GM13976 (cell line): ENCODE measurements around the gene FBXW7.

Experiments used
- DNase-seq: peaks from one replicate; pipeline ENCODE4 v3.0.0; 2012; ENCODE audit warnings: low spot score
- in situ Hi-C: fragments of 300-500 bp; cut with MboI; formaldehyde crosslinking; loops from one replicate; pipeline ENCODE4 v1.12.0; 2022; ENCODE audit warnings: low sequenced_read_pairs, mixed read lengths, inconsistent platforms; ENCODE audit not compliant: unreplicated experiment
- TF ChIP-seq, protein P1 (sequence below): IDR thresholded peaks from 2 replicates; pipeline ENCODE4 v1.5.1; 2012; ENCODE audit warnings: borderline replicate concordance, mild to moderate bottlenecking; ENCODE audit not compliant: insufficient read depth; ENCODE audit errors: extremely low read depth, missing control alignments, control extremely low read depth

FBXW7 gene

GRCh38 chr4:152290366-152290921 is 245.4 kb downstream of the FBXW7 start:
- in situ Hi-C loops: no loop called here

DNA sequence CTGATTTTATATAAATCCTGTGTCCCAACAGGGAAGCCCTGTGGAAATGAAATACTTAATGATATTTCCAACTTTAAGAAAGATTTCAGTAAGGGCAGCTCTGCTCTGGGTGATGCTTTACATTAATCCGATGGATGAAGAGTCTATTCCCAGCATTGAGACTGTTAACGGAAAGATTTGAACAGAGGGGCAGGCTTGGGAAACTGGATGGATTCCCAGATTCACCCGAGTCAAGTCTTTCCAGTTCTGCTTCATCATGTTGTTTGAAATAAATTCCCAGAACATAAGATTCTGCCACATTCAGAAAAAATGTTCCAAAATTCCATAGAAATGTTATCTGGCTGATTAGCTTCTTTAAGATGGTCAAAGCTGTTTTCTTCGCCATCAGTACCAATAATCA is 246.0 kb downstream of the FBXW7 start:
- TF ChIP-seq, protein P1, sequence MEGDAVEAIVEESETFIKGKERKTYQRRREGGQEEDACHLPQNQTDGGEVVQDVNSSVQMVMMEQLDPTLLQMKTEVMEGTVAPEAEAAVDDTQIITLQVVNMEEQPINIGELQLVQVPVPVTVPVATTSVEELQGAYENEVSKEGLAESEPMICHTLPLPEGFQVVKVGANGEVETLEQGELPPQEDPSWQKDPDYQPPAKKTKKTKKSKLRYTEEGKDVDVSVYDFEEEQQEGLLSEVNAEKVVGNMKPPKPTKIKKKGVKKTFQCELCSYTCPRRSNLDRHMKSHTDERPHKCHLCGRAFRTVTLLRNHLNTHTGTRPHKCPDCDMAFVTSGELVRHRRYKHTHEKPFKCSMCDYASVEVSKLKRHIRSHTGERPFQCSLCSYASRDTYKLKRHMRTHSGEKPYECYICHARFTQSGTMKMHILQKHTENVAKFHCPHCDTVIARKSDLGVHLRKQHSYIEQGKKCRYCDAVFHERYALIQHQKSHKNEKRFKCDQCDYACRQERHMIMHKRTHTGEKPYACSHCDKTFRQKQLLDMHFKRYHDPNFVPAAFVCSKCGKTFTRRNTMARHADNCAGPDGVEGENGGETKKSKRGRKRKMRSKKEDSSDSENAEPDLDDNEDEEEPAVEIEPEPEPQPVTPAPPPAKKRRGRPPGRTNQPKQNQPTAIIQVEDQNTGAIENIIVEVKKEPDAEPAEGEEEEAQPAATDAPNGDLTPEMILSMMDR: no peak
- in situ Hi-C loops: no loop called here
- DNase-seq: no peak

More at GRCh38 chr4:152290366-152290921, 245.4 kb downstream of the FBXW7 start:
- DNase-seq: no peak
- TF ChIP-seq, protein P1: no peak

GRCh38 chr4:152289541-152289940 is 246.4 kb downstream of the FBXW7 start:
- in situ Hi-C loops: no loop called here
- no peak for DNase-seq
- TF ChIP-seq, protein P1: no peak

DNA sequence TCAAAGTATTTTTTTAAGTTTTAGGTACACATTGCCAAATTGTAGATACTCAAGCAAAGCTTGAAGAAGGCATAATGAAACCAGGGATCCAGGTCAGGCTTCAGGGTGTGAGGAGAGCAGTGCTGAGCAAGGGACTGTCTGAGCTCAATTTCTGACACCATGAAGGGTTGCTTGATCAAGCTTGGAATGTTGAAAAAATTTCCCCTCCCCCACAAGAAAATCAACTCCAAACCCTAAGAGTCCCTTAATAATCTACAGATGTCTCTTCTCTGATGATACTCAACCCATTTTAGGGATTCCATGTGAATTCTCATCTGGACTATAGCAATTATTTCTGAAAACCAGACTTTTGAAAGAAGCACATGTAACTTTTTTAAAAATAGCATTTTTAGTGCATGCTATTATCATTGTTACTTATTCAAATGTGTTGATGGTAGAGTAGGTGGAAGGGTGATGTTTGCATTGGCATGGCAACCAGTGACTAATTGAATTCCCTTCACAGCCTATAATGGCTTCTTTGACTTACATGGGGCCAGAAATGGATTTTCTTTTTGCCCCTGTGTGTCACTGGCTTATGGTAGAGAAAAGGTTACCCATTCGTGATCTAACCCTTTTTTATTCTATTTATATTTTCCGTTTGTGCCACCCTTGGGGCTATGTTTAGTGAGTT is 252.0 kb downstream of the FBXW7 start:
- TF ChIP-seq, protein P1: no peak
- in situ Hi-C loops: no loop called here
- DNase-seq: no peak

DNA sequence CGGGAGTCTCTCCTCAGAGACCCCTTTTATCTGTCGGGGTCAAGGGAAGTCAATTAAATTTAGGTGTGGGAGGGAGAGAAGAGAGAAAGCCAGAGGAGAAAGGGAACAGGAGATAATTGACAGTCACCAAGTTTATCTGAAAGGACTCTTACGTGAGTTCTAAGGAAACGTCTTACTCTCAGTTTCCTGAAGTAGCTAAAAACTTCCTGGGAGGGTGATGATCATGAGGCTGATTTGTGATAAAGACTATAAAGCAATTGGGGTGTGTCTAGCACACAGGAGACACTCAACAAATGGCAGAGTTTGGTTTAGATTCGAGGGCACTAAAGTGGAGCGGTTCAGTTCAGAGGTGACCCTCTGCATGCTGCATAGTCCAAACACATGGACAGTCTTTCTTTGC is 254.1 kb downstream of the FBXW7 start:
- DNase-seq: no peak
- TF ChIP-seq, protein P1: no peak

GRCh38 chr4:152281211-152281610 is 254.7 kb downstream of the FBXW7 start:
- no peak for DNase-seq
- TF ChIP-seq, protein P1: no peak
- in situ Hi-C loops: no loop called here

More for the DNA sequence above, 254.1 kb downstream of the FBXW7 start:
- in situ Hi-C loops: no loop called here
